ENCODE data around the gene ATP6V1G1.
A peak's percentile ranks its signal among the peaks of the same experiment; 100 is the strongest.

ATP6V1G1 gene

DNA sequence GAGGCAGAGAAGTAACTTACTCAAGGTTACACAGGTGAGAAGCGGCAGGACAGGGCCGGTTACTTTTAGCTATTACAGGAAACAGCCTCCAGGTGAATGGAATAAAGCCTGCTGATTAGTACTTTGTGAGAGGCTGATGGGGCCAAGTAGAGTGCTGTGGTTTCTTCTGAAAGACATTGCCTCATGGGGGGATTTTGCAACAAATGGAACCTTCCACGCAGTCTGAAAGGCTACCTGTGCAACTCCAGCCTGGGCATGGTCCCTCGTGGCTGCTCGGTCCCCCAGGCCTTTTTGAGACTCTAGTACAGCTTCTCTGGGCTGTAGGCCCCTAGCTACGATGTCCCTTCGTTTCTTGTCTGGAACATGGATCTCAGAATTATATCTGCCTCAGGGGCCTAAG is 25.5 kb downstream of the ATP6V1G1 start:
- DNase-seq: no peak

DNA sequence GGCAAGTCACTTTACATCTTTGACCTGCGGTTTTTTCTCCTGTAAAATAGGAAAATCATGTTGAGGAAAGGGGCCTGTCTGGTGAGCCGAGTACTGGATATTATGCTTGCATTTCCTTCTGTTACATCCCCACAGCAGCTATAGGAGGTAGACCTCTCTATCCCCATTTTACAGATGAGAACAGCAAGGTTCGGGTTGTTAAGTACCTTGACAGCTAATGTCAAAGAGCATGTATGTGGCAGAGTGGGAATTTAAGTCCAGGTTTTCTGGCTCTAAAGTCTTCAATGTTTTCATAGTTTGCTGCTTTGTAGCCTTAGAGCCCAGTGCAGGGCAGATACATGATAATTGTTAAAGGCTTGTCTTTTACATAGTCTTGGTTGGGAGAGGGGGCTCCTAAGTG is 26.4 kb downstream of the ATP6V1G1 start:
- no peak for DNase-seq

DNA sequence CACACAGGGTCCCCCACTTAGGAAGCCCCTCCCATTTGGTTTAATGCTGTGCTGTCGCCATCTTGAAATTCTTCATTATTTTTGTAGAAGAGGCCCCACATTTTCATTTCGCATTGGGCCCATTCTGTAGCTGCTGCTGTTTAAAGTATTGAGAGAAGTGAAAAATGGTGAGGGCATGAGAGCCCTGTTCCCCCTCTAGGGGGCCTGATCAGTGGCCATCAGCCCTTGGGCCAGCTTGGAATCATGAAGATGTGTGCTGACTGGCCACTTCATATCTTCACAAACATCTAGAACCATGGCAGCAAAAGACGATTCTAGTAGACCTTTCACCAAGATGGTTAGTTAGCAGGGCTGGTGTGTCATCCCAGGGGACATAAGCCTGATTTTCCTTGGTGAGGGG is 26.8 kb downstream of the ATP6V1G1 start:
- DNase-seq: no peak

DNA sequence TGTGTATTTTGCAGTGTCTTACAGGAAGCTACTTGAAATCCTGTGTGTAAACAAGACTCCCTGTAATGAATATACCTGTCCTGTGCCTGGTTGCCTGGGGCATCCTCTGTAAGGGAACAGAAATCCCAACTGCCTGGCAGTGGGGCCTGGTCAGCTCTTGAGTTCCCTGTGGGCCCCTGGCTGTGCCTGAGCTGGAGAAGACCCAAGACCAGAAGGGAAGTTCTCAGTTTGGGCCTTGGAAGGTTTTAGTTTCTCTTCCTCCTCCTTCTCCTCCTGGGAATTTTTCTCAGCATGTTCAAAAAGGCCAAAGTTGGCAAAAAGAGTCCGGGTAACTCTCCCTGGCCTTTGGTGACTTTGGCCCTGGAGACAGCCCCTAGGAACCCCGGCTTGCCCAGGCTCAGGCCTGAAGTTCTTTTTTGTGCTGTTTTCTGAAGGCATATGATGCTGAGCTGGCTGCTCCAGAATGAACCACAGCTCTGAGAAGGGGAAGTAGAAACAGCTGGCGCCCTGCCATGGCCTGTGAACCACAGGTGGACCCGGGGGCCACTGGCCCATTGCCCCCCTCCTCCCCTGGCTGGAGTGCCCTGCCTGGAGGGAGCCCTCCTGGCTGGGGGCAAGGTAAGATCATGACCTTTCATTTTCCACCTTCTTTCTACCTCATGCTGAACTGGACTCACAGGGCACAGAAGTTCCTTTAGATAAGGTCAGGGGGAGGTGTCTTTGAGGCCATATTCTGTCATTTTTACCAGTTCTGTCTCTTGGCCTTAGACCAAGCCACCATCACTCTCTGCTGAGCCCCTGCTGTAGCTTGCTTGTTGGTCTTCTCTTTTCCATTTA is 29.3 kb downstream of the ATP6V1G1 start:
- peak; percentile 94 to 97 (median 96) for DNase-seq

DNA sequence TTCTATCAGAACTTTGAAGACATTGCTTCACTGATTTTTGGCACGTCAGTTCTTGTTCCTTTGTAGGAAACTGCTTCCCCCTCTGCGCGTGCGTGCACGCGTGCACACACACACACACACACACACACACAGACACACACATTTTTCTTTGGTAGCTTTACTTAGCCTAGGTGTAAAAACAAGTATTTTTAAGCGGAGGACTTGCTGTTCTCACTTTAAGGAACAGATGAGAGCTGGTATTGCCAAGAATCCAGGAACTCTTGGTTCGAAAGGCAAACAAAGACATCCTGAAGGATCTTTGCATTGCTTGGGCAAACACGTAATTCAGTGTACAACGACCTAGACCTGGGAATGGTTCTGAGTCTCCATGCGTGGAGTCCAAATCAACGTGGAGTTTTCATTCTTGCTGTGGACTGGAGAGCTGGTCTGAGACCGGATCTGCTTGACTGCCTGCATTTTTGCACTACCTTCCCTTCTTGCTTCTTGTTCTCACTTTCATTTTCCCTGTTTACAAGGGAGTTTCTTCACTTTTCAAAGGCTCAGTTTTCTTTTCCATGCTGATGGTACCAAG is 31.7 kb downstream of the ATP6V1G1 start:
- peak; percentile 68 to 73 (median 69) for DNase-seq

DNA sequence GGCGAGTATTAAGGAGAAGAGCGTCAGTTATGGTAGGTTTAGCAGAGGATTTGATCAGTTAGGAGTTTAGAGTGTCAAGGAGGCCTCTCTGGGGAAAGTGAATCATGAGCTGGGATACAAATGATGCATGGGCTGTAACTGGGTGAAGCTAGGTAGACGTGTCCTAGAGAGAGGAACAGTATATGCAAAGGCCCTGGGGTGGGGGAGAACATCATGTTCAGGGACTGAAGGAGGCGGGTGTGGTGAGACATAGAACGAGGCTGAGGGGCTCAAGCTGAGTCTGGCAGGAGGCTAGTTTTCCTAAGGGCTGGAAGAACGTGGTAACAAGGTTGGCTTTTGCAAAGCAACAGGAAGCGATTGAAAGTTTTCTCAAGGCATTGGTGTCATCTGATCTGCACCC is 34.0 kb downstream of the ATP6V1G1 start:
- no peak for DNase-seq

DNA sequence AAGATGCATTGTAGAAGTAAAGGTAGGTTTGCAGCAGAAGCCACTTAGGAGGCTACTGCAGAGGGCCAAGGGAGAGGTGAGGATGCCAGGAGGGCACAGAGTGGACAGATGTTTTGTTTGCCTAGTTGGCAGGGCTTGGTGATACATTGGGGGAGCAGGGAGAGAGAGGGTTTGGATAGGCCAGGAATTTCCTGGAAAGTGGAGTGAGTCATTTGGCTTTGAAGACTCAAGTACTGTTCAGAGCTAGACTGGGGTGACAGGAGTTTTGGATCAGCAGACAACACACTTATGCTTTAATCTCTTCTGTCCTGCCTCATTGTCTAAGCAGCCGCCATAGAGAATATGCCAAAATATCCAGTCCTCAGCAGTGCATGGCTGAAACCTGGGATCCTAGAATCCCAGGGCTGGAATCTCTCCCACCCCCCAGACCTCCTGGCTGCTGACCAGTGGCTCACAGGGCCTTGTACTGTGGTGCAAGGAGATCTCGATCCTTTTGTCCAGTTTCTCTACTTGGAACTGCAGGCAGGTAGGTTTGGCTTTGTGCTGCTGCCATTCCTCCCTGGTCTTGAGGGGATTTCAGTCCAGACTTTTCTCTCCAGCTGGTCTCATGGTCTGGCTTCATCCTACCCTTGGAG is 34.5 kb downstream of the ATP6V1G1 start:
- DNase-seq: peak in 1 of 3 donors; percentile 24

DNA sequence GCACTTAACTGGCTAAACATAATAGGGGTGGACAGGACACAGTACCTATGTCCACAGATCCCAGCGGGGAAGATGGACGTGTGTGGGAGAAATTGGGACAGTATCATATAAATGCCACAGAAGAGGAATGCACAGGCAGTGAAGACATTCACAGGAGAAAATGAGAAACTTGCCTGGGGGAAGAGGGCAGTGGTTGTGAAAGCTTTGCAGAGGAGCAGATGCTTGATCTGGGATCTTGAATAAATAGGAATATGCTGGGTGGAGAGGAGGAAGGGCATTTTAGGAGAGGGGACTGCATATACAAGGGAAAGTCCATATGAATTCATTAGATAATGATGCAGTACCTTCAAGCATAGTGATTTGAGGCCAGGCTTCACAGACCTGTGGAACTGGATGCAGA is 37.1 kb downstream of the ATP6V1G1 start:
- no peak for DNase-seq

DNA sequence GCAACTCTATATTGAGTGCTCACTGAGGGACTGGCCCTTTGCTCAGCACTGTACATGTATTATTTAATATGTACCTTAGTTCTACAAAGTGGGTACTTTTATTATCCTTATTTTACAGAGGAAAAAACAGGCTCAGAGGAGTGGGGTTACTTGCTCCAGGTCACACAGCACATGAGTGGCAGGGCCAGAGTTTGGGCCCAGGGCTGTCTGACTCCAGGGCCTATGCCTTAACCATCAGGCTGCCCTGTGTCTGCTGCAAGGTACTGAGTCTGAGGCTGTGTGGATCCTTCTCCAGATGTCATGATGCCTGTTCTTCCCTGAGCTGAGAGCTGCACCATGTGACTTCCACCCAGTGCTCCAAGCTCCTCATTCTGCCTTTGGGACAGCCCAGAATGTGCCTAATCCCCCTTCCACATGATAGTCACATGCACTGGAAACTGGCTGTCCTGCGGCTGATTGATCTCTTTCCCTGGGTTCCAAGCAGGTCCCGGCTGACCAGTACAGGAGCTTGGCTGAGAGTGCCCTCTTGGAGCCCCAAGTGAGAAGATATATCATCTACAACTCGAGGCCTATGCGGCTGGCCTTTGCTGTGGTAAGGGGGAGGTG is 38.9 kb downstream of the ATP6V1G1 start:
- DNase-seq: no peak

DNA sequence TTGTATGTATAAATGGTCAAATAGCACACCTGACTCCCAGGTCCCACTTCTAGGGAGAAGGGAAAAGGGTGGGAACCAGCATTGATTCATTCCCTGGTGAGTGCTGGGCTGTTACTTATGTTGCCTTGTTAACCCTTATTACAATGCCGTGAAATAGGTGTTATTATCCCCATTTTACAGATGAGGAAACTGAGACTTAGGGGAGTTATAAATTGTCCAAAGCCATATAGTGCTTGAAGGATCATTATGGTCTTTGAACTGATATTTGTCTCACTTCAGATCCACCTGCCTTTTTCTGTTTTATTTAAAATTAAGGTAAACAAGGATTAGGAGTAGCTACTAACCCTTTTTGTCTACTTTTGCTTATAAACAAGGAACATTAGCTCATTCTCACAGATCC is 40.0 kb downstream of the ATP6V1G1 start:
- no peak for DNase-seq

DNA sequence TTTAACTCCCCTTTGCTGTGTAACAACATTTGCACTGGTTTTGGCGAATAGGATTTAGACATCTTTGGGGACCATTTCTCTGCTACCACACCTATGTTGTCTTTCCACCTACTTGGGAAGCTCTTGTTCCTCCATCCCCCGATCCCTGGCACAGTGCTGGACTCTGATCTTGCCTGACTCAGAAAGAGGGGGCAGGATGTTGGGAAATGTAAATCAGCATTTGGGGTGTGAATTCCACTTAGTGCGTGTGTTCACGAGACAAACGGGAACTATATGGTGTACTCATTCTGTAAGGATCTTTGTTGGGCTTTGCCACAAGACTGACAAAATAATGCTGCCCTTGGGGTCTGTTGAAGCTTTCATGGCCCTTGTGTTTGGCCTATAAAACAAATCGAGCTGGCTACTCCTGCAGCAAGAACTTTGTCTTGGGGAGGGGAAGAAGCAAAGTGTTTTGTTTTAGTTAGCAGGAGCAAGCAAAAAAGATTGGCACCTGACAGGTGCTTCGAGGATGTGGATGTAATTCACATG is 42.1 kb downstream of the ATP6V1G1 start:
- DNase-seq: peak in 1 of 3 donors; percentile 29

DNA sequence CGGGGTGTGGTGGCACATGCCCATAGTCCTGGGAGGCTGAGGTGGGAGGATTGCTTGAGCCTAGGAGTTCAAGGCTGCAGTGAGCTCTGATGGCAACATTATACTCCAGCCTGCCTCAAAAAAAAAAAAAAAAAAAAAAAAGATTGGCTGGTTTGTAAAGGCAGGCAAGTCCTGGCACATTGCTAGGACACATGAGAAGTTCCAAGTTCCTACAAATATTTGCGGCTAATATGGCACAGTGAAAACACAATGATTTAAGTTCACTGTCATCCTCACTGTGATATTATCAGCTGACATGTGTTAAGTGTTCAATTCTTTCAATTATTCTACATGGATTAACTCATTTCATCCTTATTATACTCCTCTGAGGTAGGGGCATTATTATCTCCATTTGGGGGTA is 43.6 kb downstream of the ATP6V1G1 start:
- DNase-seq: no peak

DNA sequence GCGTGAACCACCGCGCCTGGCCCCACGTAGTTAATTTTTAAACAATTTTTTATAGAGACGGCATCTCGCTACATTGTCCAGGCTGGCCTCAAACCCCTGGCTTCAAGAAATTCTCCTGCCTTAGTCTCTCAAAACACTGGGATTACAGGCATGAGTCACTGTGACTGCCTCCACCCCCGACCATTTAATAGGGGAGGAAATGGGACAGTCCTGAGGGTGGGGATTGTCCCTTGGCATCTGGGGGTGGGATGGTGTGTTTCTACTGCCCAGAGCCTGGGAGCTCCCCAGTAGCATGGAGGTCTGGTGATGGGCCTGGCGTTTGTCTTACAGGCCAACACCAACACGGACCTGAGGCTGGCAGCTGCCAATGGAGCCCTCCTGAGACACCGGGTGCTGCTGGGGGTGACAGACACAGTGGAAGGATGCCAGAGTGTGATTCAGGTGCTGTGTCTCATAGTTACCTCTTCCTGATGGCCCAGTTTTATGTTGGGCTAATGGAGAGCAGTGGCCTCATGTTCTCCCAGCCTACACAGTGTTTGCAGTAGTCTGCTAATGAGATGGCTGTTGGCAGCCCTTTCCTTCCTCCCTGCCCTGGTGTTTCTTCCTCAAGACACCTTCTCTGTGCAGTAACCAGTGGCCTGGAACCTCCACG is 46.0 kb downstream of the ATP6V1G1 start:
- peak; percentile 43 to 71 (median 67) for DNase-seq

DNA sequence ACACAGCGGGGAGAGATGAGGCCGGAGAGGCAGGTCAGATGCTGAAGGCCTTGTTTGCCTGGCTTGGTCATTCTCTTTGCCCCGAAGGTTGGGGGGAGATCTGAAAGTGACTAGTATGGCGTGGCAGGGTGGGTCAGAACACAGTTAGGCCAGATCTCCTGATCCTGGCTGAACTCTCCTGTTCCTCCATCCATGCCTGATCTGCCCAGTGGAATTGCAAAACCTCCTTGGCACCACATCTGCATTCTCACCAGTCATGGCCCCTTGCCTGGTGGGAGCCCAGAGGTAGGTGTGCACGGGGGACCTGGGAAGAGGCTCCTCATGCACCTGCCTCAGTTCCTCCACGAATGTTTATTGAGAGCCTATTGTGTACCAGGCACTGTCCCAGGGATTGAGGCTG is 46.8 kb downstream of the ATP6V1G1 start:
- no peak for DNase-seq

DNA sequence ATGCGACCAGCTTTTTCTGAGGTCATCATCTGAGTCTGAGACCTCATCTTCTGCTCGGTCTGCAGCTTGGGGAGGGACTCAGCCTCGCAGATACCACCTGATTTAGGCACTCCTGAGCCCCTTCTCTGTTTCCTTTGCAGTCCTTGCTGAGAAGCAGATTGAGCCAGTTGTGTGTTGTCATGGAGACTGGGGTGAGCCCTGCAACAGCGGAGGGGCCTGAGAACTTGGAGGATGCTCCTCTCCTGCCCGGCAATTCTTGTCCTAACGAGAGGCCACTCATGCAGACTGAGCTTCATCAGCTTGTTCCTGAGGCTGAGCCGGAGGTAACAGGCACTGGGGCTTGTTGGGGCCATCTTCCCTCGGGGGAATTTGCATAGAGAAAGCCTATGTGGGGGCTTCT is 50.8 kb downstream of the ATP6V1G1 start:
- no peak for DNase-seq

DNA sequence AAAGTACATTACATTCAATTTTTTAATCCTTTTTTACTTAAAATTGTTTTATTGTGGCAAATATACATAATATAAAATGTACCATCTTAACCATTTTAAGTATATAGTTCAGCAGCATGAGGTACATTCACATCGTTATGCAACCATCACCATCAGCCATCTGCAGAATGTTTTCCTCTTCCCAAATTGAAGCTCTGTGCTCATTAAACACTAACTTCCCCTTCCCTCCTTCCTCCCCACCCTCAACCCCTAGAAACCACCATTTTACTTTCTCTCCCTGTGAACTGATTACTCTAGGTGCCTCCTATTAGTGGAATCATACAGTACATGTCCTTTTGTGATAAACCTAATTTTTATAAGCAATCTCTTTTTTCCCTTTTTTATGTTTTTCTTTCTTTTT is 54.4 kb downstream of the ATP6V1G1 start:
- DNase-seq: peak; percentile 33 to 50 (median 48)

DNA sequence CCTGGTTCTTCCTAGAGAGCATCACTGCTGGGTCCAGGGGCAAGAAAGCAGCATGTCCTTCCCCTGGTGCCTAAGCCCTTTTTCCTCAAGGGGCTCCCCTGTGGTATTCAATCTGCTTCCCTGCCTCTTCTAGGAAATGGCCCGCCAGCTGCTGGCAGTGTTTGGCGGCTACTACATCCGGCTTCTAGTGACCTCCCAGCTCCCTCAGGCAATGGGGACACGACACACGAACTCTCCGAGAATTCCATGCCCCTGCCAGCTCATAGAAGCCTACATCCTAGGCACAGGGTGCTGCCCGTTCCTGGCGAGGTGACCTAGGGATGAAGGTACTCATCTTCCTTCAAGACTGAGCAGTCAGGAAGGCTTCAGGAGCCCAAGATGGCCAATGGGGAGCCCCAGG is 55.4 kb downstream of the ATP6V1G1 start:
- no peak for DNase-seq

DNA sequence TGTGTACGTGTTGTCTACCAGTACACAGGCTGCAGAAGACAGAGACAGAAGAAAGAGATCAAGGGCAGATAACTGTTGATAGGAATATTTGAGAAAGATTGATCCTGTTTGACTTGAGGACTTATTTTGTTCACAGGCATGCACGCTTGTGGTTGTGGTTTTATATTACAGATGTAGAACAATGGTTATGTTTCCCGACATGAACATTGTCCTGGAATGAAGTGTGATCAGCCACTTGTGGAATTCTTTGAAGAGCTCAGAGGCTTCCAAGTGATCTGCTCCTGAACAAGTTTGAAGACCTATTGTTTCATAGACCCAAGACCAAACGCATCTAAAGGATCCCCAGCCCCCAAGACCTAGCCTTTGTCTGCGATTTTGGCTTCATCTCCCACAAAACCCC is 56.3 kb downstream of the ATP6V1G1 start:
- DNase-seq: no peak
